K562 (cell line): ENCODE data around the gene ASMT. TPM values are rescaled to one million over a fixed set of nuclear protein-coding genes. Genes with fewer than 3 reads are reported as not detected.

Experiments used
- ATAC-seq: fragments of 200-7000 bp; cut with Tn5 transposase; 3 replicates; pipeline ENCODE4 v1.9.1; 2020; ENCODE audit warnings: moderate library complexity
- BruUV-seq: library from RNA; stranded (reverse); fragments of 400-500 nt; replicated peaks from 2 replicates; lab custom pipeline; 2021; lab: Mats Ljungman, UMichigan
- CTCF ChIA-PET: fragments of 300-600 bp; formaldehyde crosslinking; extraction: SDS; loops from one replicate; lab custom pipeline; 2021; ENCODE audit warnings: low intra/inter-chr PET ratio; lab: Yijun Ruan, JAX
- POLR2A ChIA-PET: fragments of 300-600, 350-650 bp; sonication (Branson Sonifier 250); formaldehyde crosslinking; extraction: SDS; loops from one replicate; lab custom pipeline; 2021; ENCODE audit warnings: antibody characterized with exemption, inconsistent platforms; lab: Yijun Ruan, JAX
- DNase-seq, 4 experiments: peaks; one replicate each; pipeline versions ENCODE4 v3.0.0 to v3.0.0-alpha.2; 2011 to 2018; ENCODE audit warnings: low spot score in 3 of 4, mixed read lengths in 3 of 4; ENCODE audit errors: extremely low read depth in 1 of 4
- FAIRE-seq: peaks from 2 replicates; lab custom pipeline; 2011; peaks lifted over from hg19 to GRCh38; lab: Jason Lieb, UNC
- H2AFZ ChIP-seq: 2 replicates; pipeline ENCODE4 v1.6.0; 2011; ENCODE audit warnings: low read depth, low read length, control low read depth, inconsistent platforms
- H3K27ac ChIP-seq: fragments of 200-600 bp; 3 replicates; pipeline ENCODE4 v1.8.0; 2011; ENCODE audit warnings: low read depth, mild to moderate bottlenecking, control low read depth, inconsistent platforms, low read length, moderate library complexity, mixed read lengths; ENCODE audit errors: extremely low read depth
- H3K27me3 ChIP-seq, 2 experiments: fragments of 300-600 bp in 1 of 2; 2 replicates in 1 of 2; 3 replicates in 1 of 2; pipeline versions ENCODE4 v1.6.0 to v1.8.0; 2011; ENCODE audit warnings: inconsistent platforms in 2 of 2, low read length in 2 of 2, mild to moderate bottlenecking in 1 of 2, mixed read lengths in 1 of 2, moderate library complexity in 1 of 2; ENCODE audit not compliant: control insufficient read depth in 2 of 2, insufficient read depth in 2 of 2
- H3K36me3 ChIP-seq: fragments of 300-600 bp; 3 replicates; pipeline ENCODE4 v1.8.0; 2011; ENCODE audit warnings: mild to moderate bottlenecking, low read length, inconsistent platforms; ENCODE audit not compliant: control insufficient read depth, insufficient read depth
- H3K4me1 ChIP-seq, 2 experiments: fragments of 200-600 bp in 1 of 2; replicated peaks in 1 of 2; 2 replicates in 1 of 2; 3 replicates in 1 of 2; pipeline versions ENCODE4 v1.5.1 to v1.8.0; 2011; ENCODE audit warnings: inconsistent platforms in 2 of 2, low read length in 2 of 2, mild to moderate bottlenecking in 1 of 2, mixed read lengths in 1 of 2, moderate library complexity in 1 of 2; ENCODE audit not compliant: control insufficient read depth in 2 of 2, insufficient read depth in 2 of 2
- H3K4me2 ChIP-seq: 2 replicates; pipeline ENCODE4 v1.6.1; 2011; ENCODE audit warnings: low read length, control low read depth, inconsistent platforms, mixed read lengths; ENCODE audit not compliant: insufficient read depth
- H3K4me3 ChIP-seq: fragments of 200-600 bp; sonication (generic), shearing (Covaris generic); 2 replicates; pipeline ENCODE4 v1.5.1; 2016; ENCODE audit warnings: control low read depth, inconsistent platforms
- H3K79me2 ChIP-seq: fragments of 200-600 bp; 3 replicates; pipeline ENCODE4 v1.8.0; 2011; ENCODE audit warnings: low read length, inconsistent platforms; ENCODE audit not compliant: control insufficient read depth, insufficient read depth
- H3K9ac ChIP-seq, 2 experiments: 2 replicates each; pipeline versions ENCODE4 v1.6.0 to v1.6.1; 2011; ENCODE audit warnings: low read depth in 2 of 2, low read length in 2 of 2, control low read depth in 1 of 2, inconsistent platforms in 1 of 2, mild to moderate bottlenecking in 1 of 2, mixed read lengths in 1 of 2; ENCODE audit not compliant: insufficient read depth in 1 of 2
- H3K9me1 ChIP-seq: one replicate; pipeline ENCODE4 v1.6.0; 2011; ENCODE audit warnings: inconsistent platforms, mild to moderate bottlenecking, low read length, moderate library complexity; ENCODE audit not compliant: control insufficient read depth, insufficient read depth
- H3K9me3 ChIP-seq: replicated peaks from 2 replicates; pipeline ENCODE4 v1.5.1; 2011; ENCODE audit warnings: low read depth, low read length, inconsistent platforms; ENCODE audit not compliant: control insufficient read depth, insufficient read depth
- H4K20me1 ChIP-seq: replicated peaks from 2 replicates; pipeline ENCODE4 v1.6.1; 2011; ENCODE audit warnings: low read length, inconsistent platforms, mixed read lengths; ENCODE audit not compliant: control insufficient read depth, insufficient read depth
- ASH1L ChIP-seq: fragments of 450-650 bp; IDR thresholded peaks from 2 replicates; pipeline ENCODE4 v1.6.1; 2018; ENCODE audit warnings: borderline replicate concordance, mild to moderate bottlenecking, low read depth; ENCODE audit not compliant: partially characterized antibody
- BDP1 ChIP-seq: IDR thresholded peaks from 3 replicates; pipeline ENCODE4 v1.6.1; 2011; ENCODE audit not compliant: insufficient read length, insufficient read depth
- E4F1 ChIP-seq: fragments of 250-450 bp; sonication (Bioruptor Pico); IDR thresholded peaks from 2 replicates; pipeline ENCODE4 v1.5.0; 2021; ENCODE audit warnings: mild to moderate bottlenecking, borderline replicate concordance
- ETV1 ChIP-seq: fragments of 450-650 bp; conservative IDR thresholded peaks from 2 replicates; pipeline ENCODE4 v1.6.1; 2016; ENCODE audit warnings: missing genetic modification characterization, control low read depth, low read depth, missing compliant biosample characterization
- ETV6 ChIP-seq, 3 experiments: fragments of 150-350 bp in 1 of 3; sonication (generic) in 1 of 3; formaldehyde crosslinking in 1 of 3; IDR thresholded peaks; 2 replicates each; pipeline versions ENCODE4 v1.6.1 to v1.8.0; 2014 to 2022; ENCODE audit warnings: borderline replicate concordance in 2 of 3, low read depth in 2 of 3, antibody characterized with exemption in 1 of 3, low read length in 1 of 3, mild to moderate bottlenecking in 1 of 3, missing genetic modification reagents in 1 of 3
- HNRNPL ChIP-seq: fragments of 200-400 bp; formaldehyde crosslinking; IDR thresholded peaks from 2 replicates; pipeline ENCODE4 v1.6.1; 2017; ENCODE audit warnings: low read depth, mild to moderate bottlenecking, low read length
- MAFF ChIP-seq: IDR thresholded peaks from 2 replicates; pipeline ENCODE4 v1.6.1; 2012; ENCODE audit warnings: low read length, improper control_type of control experiment
- NFXL1 ChIP-seq: fragments of 450-650 bp; formaldehyde crosslinking; IDR thresholded peaks from 2 replicates; pipeline ENCODE4 v1.4.0; 2021; ENCODE audit warnings: mild to moderate bottlenecking
- PHTF2 ChIP-seq: fragments of 250-450 bp; sonication (Bioruptor Pico); IDR thresholded peaks from 2 replicates; pipeline ENCODE4 v1.5.0; 2021; ENCODE audit warnings: mild to moderate bottlenecking
- POLR2H ChIP-seq: IDR thresholded peaks from 2 replicates; pipeline ENCODE4 v1.6.1; 2016; ENCODE audit warnings: missing genetic modification characterization, low read depth, mild to moderate bottlenecking, control low read depth, missing compliant biosample characterization, moderate library complexity
- STAT5B ChIP-seq: fragments of 250-450 bp; sonication (Bioruptor Pico); IDR thresholded peaks from 2 replicates; pipeline ENCODE4 v1.8.0; 2021; ENCODE audit warnings: mild to moderate bottlenecking, inconsistent platforms
- ZNF121 ChIP-seq: sonication (generic); formaldehyde crosslinking; conservative IDR thresholded peaks from 2 replicates; pipeline ENCODE4 v1.8.0; 2022; ENCODE audit warnings: missing genetic modification reagents
- ZNF561 ChIP-seq: fragments of 450-650 bp; formaldehyde crosslinking; conservative IDR thresholded peaks from 2 replicates; pipeline ENCODE4 v1.4.0; 2020; ENCODE audit warnings: mild to moderate bottlenecking, moderate library complexity
- WGBS: fragments of 100-300 bp; shearing (Covaris generic); methylation state at CpG from one replicate; pipeline ENCODE4 v1.1.6; 2016; ENCODE audit warnings: low coverage, mixed read lengths; ENCODE audit not compliant: insufficient coverage; ENCODE audit errors: missing lambda C conversion rate; 5-methylcytosine and 5-hydroxymethylcytosine counted together
- in situ Hi-C: fragments of 300-500 bp; cut with MboI; formaldehyde crosslinking; loops from 4 replicates; pipeline ENCODE4 v1.15.0; 2018; ENCODE audit warnings: inconsistent platforms, mixed read lengths
- intact Hi-C: fragments of 100-400 bp; cut with micrococcal nuclease; formaldehyde crosslinking; loops from 2 replicates; pipeline ENCODE4 v1.14.2; 2022
- polyA plus RNA-seq, 8 experiments: library from polyadenylated mRNA; depleted of rRNA in 4 of 8; stranded (reverse) in 5 of 8; unstranded in 3 of 8; fragments of >200 nt; fragmentation: Nextera tagmentation in 2 of 8; fragmentation: Illumina TruSeq in 1 of 8; extraction: Ambion mirVana in 2 of 8; extraction: Trizol in 1 of 8; gene quantifications; 2 replicates each; pipeline versions ENCODE4 v1.2.1 to v1.2.3, GENCODE V29; 2011 to 2014; ENCODE audit warnings: inconsistent platforms in 1 of 8, missing spikeins in 1 of 8
- total RNA-seq, 7 experiments: library from RNA; depleted of rRNA in 6 of 7; stranded (reverse); fragments of >200 nt in 6 of 7; fragmentation: Illumina TruSeq in 2 of 7; extraction: Trizol in 2 of 7; gene quantifications; 2 replicates each; pipeline versions ENCODE4 v1.2.1 to v1.2.3, GENCODE V29; 2011 to 2021; ENCODE audit warnings: low replicate concordance in 1 of 7

Gene ASMT
- total and polyA plus RNA-seq, 9 of the 15 experiments (the other 6 are each of a cell fraction or from before 2014, with no cell fraction given): 0.06 TPM; not detected in 8

- Histone ChIP-seq H3K9ac (no peak overlapping the region), H3K4me2 (no peak overlapping the region), H3K79me2 (no peaks in the 10 kb centered on the region), H3K4me3 (no peak overlapping the region), H3K9me3 (no peaks in the 10 kb centered on the region), H3K27ac (no peak overlapping the region), H4K20me1 (no peaks in the 10 kb centered on the region), H3K4me1 (no peaks in the 10 kb centered on the region; a peak in 1 of 5 replicates), H3K36me3 (no peaks in the 10 kb centered on the region), H2AFZ (no peak overlapping the region), H3K9me1 (no peaks in the 10 kb centered on the region), H3K27me3 (no peaks in the 10 kb centered on the region)
- no peak for DNase-seq
- WGBS: 3% methylated on average over 5 of the region's 8 CpGs
- TF ChIP-seq ASH1L (no peak), ZNF561 (CRISPR knock-in tag) (no peak), ZNF121 (peak; percentile 45)
- ChIA-PET CTCF (no interaction called here), POLR2A (no interaction called here)
- intact Hi-C loops: no loop called here
- no TSS peak for BruUV-seq
- in situ Hi-C loops: no loop called here
- ATAC-seq: no peak
- no peak for FAIRE-seq
Observed at GRCh38 chrX:1584237-1585011, 30.4 kb upstream of the ASMT start.

- Histone ChIP-seq H3K27me3 (no peaks in the 10 kb centered on the region), H3K9me3 (no peaks in the 10 kb centered on the region), H3K9me1 (no peaks in the 10 kb centered on the region), H3K4me2 (no peak overlapping the region), H3K9ac (no peak overlapping the region), H3K4me3 (no peak overlapping the region), H3K4me1 (peaks cover 0 to 3% of the 10 kb centered on the region in 2 experiments; a peak in 2 of 5 replicates), H2AFZ (no peak overlapping the region), H3K79me2 (peaks cover 7% of the 10 kb centered on the region), H3K36me3 (no peaks in the 10 kb centered on the region), H3K27ac (no peak overlapping the region), H4K20me1 (no peaks in the 10 kb centered on the region)
- FAIRE-seq: no peak
- ATAC-seq: no peak
- no peak for DNase-seq
- ChIA-PET CTCF (no interaction called here), POLR2A (no interaction called here)
- in situ Hi-C loops (no loop called here), intact Hi-C loops (no loop called here)
- 4% methylated on average over 5 of the region's 5 CpGs for WGBS
- BruUV-seq: no TSS peak
- TF ChIP-seq BDP1 (no peak), STAT5B (CRISPR knock-in tag) (no peak), E4F1 (CRISPR knock-in tag) (no peak), MAFF (no peak), ETV6 (IDR thresholded peaks at IDR 0.05; ENCODE audit: borderline replicate concordance in 1 of 2, low read depth in 2 of 2, low read length in 1 of 2) (no peak), ETV6 (CRISPR knock-in tag; IDR thresholded peaks at IDR 0.05; ENCODE audit: borderline replicate concordance) (no peak), ETV1 (no peak), POLR2H (tag) (no peak), NFXL1 (CRISPR knock-in tag) (no peak), PHTF2 (no peak), HNRNPL (no peak)
Observed at GRCh38 chrX:1587161-1587560, 27.7 kb upstream of the ASMT start.
